ENCODE results near the gene AKAP10.

The AKAP10 gene

GRCh38 chr17:19905502-19905901 is 72.1 kb downstream of the AKAP10 start:
- Histone ChIP-seq H3K79me2 (ENCODE audit: insufficient read depth, low read length) (no peaks in the 10 kb centered on the region), H3K27ac (ENCODE audit: low read depth, low read length) (no peak overlapping the region), H2AFZ (ENCODE audit: low read depth, low read length, severe bottlenecking) (no peak overlapping the region), H3K9me2 (replicated peaks; ENCODE audit: insufficient read depth, low read length) (no peaks in the 10 kb centered on the region), H3F3A (ENCODE audit: insufficient read depth) (no peaks in the 10 kb centered on the region), H3K27me3 (ENCODE audit: low read length) (no peaks in the 10 kb centered on the region), H3K9me3 (ENCODE audit: insufficient read depth, low read length) (no peaks in the 10 kb centered on the region), H3K4me3 (ENCODE audit: insufficient read depth, low read length, poor library complexity, severe bottlenecking) (no peak overlapping the region), H4K20me1 (ENCODE audit: low read depth, low read length) (no peaks in the 10 kb centered on the region), H3K36me3 (ENCODE audit: low read length) (peaks cover 19% of the 10 kb centered on the region), H3K9ac (ENCODE audit: low read length) (no peak overlapping the region), H3K4me2 (ENCODE audit: low read depth, low read length, poor library complexity, severe bottlenecking) (no peak overlapping the region)
- no peak for TF ChIP-seq EZH2phosphoT487 (conservative IDR thresholded peaks at IDR 0.05; ENCODE audit: low read length)
- TF ChIP-seq, protein P1, sequence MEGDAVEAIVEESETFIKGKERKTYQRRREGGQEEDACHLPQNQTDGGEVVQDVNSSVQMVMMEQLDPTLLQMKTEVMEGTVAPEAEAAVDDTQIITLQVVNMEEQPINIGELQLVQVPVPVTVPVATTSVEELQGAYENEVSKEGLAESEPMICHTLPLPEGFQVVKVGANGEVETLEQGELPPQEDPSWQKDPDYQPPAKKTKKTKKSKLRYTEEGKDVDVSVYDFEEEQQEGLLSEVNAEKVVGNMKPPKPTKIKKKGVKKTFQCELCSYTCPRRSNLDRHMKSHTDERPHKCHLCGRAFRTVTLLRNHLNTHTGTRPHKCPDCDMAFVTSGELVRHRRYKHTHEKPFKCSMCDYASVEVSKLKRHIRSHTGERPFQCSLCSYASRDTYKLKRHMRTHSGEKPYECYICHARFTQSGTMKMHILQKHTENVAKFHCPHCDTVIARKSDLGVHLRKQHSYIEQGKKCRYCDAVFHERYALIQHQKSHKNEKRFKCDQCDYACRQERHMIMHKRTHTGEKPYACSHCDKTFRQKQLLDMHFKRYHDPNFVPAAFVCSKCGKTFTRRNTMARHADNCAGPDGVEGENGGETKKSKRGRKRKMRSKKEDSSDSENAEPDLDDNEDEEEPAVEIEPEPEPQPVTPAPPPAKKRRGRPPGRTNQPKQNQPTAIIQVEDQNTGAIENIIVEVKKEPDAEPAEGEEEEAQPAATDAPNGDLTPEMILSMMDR (IDR thresholded peaks at IDR 0.05; ENCODE audit: insufficient read depth, low read length, poor library complexity, severe bottlenecking) = no peak

DNA sequence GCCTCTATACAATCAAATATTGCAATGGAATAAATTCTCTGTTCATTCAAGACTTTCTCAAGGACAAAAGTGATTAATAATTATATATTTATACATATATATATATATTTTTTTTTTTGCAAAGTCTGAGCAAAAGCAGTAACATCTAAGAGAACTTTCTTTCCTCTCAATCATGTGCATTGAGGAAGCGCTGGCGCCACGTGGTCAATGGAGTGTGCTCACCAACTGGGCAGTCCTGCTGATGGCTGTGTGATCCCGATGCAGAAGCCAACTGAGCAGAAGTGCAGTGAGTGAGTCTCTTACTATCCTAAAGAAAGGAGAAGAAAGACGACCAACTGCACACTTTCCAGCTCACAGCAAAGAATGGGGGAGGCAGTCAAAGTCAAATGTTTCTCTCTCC is 72.7 kb downstream of the AKAP10 start:
- no peak overlapping the region for H3K27ac ChIP-seq (ENCODE audit: low read depth, low read length)
- no peak overlapping the region for H3K9ac ChIP-seq (ENCODE audit: low read length)
- no peak overlapping the region for H3K4me3 ChIP-seq (ENCODE audit: insufficient read depth, low read length, poor library complexity, severe bottlenecking)
- H4K20me1 ChIP-seq (ENCODE audit: low read depth, low read length) = no peaks in the 10 kb centered on the region
- no peak overlapping the region for H2AFZ ChIP-seq (ENCODE audit: low read depth, low read length, severe bottlenecking)
- H3K4me2 ChIP-seq (ENCODE audit: low read depth, low read length, poor library complexity, severe bottlenecking) = no peak overlapping the region
- H3K9me3 ChIP-seq (ENCODE audit: insufficient read depth, low read length) = no peaks in the 10 kb centered on the region
- peaks cover 19% of the 10 kb centered on the region for H3K36me3 ChIP-seq (ENCODE audit: low read length)
- no peak for TF ChIP-seq EZH2phosphoT487 (conservative IDR thresholded peaks at IDR 0.05; ENCODE audit: low read length)
- TF ChIP-seq, protein P1 (IDR thresholded peaks at IDR 0.05; ENCODE audit: insufficient read depth, low read length, poor library complexity, severe bottlenecking) = no peak
- H3K9me2 ChIP-seq (replicated peaks; ENCODE audit: insufficient read depth, low read length) = no peaks in the 10 kb centered on the region
- H3K79me2 ChIP-seq (ENCODE audit: insufficient read depth, low read length) = no peaks in the 10 kb centered on the region
- H3F3A ChIP-seq (ENCODE audit: insufficient read depth) = no peaks in the 10 kb centered on the region
- H3K27me3 ChIP-seq (ENCODE audit: low read length) = no peaks in the 10 kb centered on the region

DNA sequence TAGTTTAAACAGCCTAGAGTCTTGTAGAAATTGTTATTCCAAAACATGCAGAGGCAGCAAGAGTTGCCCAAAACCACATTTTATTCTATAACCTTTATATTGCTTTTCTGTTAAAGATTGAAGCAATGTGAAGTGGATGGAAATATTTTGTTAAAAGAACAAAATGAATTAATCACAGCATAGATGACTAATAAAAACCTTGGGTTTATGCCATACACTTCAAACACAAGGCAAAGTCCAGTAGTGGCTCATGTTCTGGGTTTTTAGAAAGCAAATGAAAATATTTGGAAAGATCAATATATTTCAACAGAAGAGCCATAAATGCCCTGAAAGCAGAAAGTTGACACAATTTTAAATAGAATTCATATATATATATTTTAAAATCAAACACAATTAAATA is 73.2 kb downstream of the AKAP10 start:
- no peak overlapping the region for H3K27ac ChIP-seq (ENCODE audit: low read depth, low read length)

More for the DNA sequence above, 73.2 kb downstream of the AKAP10 start:
- Histone ChIP-seq H3K27me3 (ENCODE audit: low read length) (no peaks in the 10 kb centered on the region), H3F3A (ENCODE audit: insufficient read depth) (no peaks in the 10 kb centered on the region), H4K20me1 (ENCODE audit: low read depth, low read length) (no peaks in the 10 kb centered on the region), H3K4me3 (ENCODE audit: insufficient read depth, low read length, poor library complexity, severe bottlenecking) (no peak overlapping the region), H3K36me3 (ENCODE audit: low read length) (peaks cover 17% of the 10 kb centered on the region), H3K79me2 (ENCODE audit: insufficient read depth, low read length) (no peaks in the 10 kb centered on the region), H2AFZ (ENCODE audit: low read depth, low read length, severe bottlenecking) (no peak overlapping the region), H3K9me2 (replicated peaks; ENCODE audit: insufficient read depth, low read length) (no peaks in the 10 kb centered on the region), H3K9me3 (ENCODE audit: insufficient read depth, low read length) (no peaks in the 10 kb centered on the region), H3K9ac (ENCODE audit: low read length) (no peak overlapping the region), H3K4me2 (ENCODE audit: low read depth, low read length, poor library complexity, severe bottlenecking) (no peak overlapping the region)
- TF ChIP-seq, protein P1 (IDR thresholded peaks at IDR 0.05; ENCODE audit: insufficient read depth, low read length, poor library complexity, severe bottlenecking) = no peak
- TF ChIP-seq EZH2phosphoT487 (conservative IDR thresholded peaks at IDR 0.05; ENCODE audit: low read length) = no peak

Measured in SU-DHL-6 (cell line).